Activated CD8-positive, alpha-beta memory T cell treated with anti-CD3 and anti-CD28 coated beads for 48 hours (primary cell): ENCODE measurements around the gene VEGFC.

Source experiments
- DNase-seq, 3 experiments: peaks; one replicate each; pipeline ENCODE4 v3.0.0-alpha.2; 2020; ENCODE audit warnings: low read depth in 2 of 3, low spot score in 2 of 3

The VEGFC gene

DNA sequence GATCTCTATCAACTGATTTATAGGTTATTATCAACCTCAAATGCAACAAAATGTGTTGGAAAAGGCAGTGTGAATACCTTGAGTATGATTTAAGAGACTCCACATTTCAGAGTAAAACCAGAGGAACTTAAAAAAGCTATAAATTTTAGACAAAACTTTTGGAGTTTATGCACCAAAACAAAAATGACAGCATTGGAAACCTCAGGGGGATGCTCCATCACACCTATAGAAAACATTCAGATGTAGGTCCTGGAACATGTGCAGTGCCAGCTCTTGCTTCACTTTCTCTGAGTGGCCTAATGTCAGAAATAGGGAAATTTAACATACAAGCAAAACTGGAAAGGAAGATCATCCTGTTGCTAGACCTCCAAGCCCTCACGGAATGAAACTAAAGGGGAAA, 5.8 kb upstream of the VEGFC start:
- no peak for DNase-seq

- no peak for DNase-seq
Observed at GRCh38 chr4:176795441-176795840, 2.7 kb upstream of the VEGFC start.

- no peak for DNase-seq
Observed at GRCh38 chr4:176794651-176795050, 1.9 kb upstream of the VEGFC start.

DNA sequence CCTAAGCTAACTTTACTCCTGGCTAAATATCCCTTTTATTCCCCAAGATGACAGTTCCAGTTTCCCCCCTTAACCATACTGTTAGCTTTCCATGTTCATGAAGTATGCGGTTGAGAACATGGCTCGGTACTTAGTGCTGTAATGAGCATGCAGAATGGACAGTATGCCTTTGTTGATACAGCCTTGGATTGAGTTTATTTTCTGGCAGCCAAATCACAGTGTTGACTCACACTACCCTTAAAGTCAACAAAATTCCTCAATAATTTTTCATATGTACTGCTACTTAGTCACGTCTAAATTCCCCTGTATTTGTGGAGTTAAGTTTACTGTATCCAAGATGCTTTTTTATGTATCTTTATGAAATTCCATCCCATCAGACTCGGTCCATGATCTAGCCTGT, 1.4 kb upstream of the VEGFC start:
- DNase-seq = no peak

GRCh38 chr4:176793060-176793605, 411 bp upstream of the VEGFC start:
- no peak for DNase-seq

- no peak for DNase-seq
Observed at GRCh38 chr4:176791591-176792325, 964 bp downstream of the VEGFC start.

GRCh38 chr4:176790398-176790797, 2.3 kb downstream of the VEGFC start:
- no peak for DNase-seq

- no peak for DNase-seq
Observed at GRCh38 chr4:176789955-176790354, 2.8 kb downstream of the VEGFC start.

GRCh38 chr4:176788971-176789370, 3.8 kb downstream of the VEGFC start:
- no peak for DNase-seq

DNA sequence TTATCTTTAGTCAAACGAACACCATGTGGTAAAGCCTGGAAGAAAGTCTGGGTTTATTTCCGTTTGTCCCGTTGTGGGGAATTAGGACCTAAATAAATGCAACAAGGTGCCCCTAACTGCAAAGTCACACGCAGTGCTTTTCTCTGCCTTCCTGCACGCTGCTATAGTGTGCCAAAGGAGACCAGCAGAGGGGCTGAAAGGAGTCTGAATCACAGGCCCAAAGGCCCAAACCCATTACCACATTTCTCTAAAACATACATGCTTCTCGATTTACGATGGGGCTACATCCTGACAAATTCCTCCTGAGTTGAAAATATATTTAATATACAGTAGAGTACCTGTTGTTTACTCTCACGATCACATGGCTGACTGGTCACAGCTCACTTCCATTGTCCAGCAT, 4.5 kb downstream of the VEGFC start:
- DNase-seq = no peak

- DNase-seq = no peak
Observed at GRCh38 chr4:176784816-176785215, 7.9 kb downstream of the VEGFC start.

DNA sequence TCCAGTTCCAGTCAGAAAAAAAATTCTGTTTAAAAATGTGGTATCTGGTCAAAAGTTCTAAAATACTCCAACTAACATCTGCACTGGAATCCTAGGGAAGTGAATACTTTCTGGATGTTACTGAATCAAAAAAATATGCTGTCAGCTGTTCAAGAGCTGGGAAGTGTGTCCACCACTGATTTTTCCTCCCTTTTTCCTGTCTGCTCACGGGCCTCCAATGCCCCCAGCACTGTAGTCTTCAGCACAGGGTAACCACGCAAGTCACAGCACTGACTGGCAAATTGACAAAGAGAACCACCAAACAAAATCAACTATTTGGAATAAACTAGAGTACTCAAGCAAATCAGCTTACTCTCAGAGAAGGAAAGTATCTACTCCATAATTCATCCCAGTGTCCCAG, 9.9 kb downstream of the VEGFC start:
- no peak for DNase-seq

- no peak for DNase-seq
Observed at GRCh38 chr4:176782191-176782590, 10.5 kb downstream of the VEGFC start.

- no peak for DNase-seq
Observed at GRCh38 chr4:176781739-176782100, 11.0 kb downstream of the VEGFC start.

- no peak for DNase-seq
Observed at GRCh38 chr4:176780995-176781738, 11.6 kb downstream of the VEGFC start.

DNA sequence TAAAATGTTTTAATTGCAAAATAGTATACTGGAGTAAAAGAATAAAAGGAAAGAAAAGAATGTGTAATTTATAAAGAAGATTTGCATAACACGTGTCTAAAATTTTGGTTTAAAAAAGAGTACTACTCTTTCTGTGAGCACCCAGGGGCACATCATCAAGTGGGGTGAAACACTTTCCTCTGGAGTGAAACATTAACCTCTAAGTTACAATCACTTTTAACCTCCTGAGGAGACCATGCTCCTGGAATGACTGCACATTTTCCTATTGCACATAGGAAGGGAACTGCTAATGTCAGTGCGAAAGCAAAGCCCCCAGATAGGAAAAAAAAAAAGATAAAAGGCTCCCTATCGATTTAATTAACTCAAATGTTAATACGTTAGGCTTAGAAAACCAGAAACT, 13.3 kb downstream of the VEGFC start:
- DNase-seq = no peak

- DNase-seq = no peak
Observed at GRCh38 chr4:176778491-176778890, 14.2 kb downstream of the VEGFC start.

DNA sequence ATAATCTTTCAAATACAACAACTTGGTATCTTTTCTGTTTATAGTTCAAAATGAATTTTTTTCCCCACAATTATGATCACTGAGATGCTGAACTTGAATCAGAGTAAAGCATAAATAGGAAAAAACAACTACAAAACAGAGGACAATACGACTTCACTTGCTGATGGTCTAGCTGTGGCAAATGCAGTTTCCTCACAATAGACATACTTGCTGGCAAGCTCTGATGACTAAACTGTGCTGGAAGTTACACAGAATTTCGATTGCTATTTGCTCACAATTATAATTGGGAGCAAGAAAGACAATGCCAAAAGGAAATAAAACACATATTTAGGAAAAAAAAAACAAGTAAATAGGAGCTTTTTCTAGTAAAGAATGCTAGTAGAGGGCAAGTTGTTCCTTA, 14.7 kb downstream of the VEGFC start:
- DNase-seq = no peak

- DNase-seq = no peak
Observed at GRCh38 chr4:176775338-176775737, 17.4 kb downstream of the VEGFC start.

- DNase-seq = no peak
Observed at GRCh38 chr4:176774852-176775251, 17.9 kb downstream of the VEGFC start.

GRCh38 chr4:176769514-176769913, 23.2 kb downstream of the VEGFC start:
- DNase-seq = no peak

GRCh38 chr4:176767183-176767582, 25.5 kb downstream of the VEGFC start:
- DNase-seq = no peak
